ENCODE data around the gene CWH43. TPM values are rescaled to one million over a fixed set of nuclear protein-coding genes. Genes with fewer than 3 reads are reported as not detected.

CWH43 gene
- total and polyA plus RNA-seq, 9 of the 15 experiments (the other 6 are each of a cell fraction or from before 2014, with no cell fraction given) = not detected

DNA sequence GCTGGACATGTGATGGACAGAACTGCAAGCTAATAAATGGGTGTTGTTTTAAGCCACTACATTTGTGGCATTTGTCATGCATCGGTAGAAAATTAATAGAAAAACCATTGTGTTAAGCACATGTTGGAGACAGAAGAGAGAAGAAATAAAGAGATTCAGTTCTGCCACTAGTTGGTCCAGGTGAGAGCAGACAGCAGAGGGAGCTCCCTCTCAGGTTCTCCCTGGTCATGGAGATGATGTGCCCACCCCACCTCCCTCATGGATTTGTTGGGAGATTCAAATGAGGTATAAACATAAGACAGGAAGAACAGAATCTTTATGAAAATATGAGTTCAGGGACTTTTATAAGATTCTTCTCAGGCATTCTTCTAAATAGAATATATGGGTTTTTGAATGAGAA, 42.7 kb upstream of the CWH43 start:
- no peak for TF ChIP-seq RNF2 (IDR thresholded peaks at IDR 0.05)
- TF ChIP-seq CTCF (IDR thresholded peaks at IDR 0.05 in 2 of 3, conservative IDR thresholded peaks at IDR 0.05 in 1 of 3; ENCODE audit: insufficient read depth in 2 of 3, low read depth in 1 of 3, low read length in 3 of 3) = peak; percentile 42 to 68 (median 47); a peak in 5 of 6 replicates
- no peak for TF ChIP-seq ZNF140 (CRISPR knock-in tag; IDR thresholded peaks at IDR 0.05)
- TF ChIP-seq MEF2A (IDR thresholded peaks at IDR 0.05; ENCODE audit: control insufficient read depth, low read depth, low read length) = no peak
- peak in 1 of 2 experiments; percentile 24; a peak in 1 of 4 replicates for TF ChIP-seq RAD21 (CRISPR knock-in tag; conservative IDR thresholded peaks at IDR 0.05 in 1 of 2, IDR thresholded peaks at IDR 0.05 in 1 of 2)
- no peak for TF ChIP-seq MECOM (CRISPR knock-in tag; IDR thresholded peaks at IDR 0.05)
- ChIA-PET CTCF (ENCODE audit: low intra/inter-chr PET ratio) (no interaction called here), POLR2A (interaction anchor here (0.6 to 0.7 kb wide), 4 partner anchors 17 to 675 kb away, joined by 3 to 4 read pairs (median 3); no protein-coding TSS in a partner anchor)
- Histone ChIP-seq H3K9me3 (replicated peaks; ENCODE audit: control insufficient read depth, insufficient read depth, low read depth, low read length) (no peaks in the 10 kb centered on the region), H3K4me2 (ENCODE audit: insufficient read depth, low read length) (no peak overlapping the region), H3K79me2 (ENCODE audit: control insufficient read depth, insufficient read depth, low read length) (no peaks in the 10 kb centered on the region), H2AFZ (ENCODE audit: low read depth, low read length) (no peak overlapping the region), H3K27me3 (ENCODE audit: control insufficient read depth in 2 of 2, insufficient read depth in 2 of 2, low read length in 2 of 2) (peaks cover 0 to 4% of the 10 kb centered on the region in 2 experiments; a peak in 1 of 5 replicates), H3K36me3 (ENCODE audit: control insufficient read depth, insufficient read depth, low read length) (no peaks in the 10 kb centered on the region), H3K9me1 (ENCODE audit: control insufficient read depth, insufficient read depth, low read length) (no peaks in the 10 kb centered on the region), H3K4me3 (no peak overlapping the region), H3K4me1 (replicated peaks in 1 of 2; ENCODE audit: control insufficient read depth in 2 of 2, insufficient read depth in 2 of 2, low read length in 2 of 2) (no peaks in the 10 kb centered on the region; a peak in 2 of 5 replicates), H3K27ac (ENCODE audit: extremely low read depth, low read depth, low read length) (no peak overlapping the region), H3K9ac (ENCODE audit: insufficient read depth in 1 of 2, low read depth in 2 of 2, low read length in 2 of 2) (no peak overlapping the region), H4K20me1 (replicated peaks; ENCODE audit: control insufficient read depth, insufficient read depth, low read length) (no peaks in the 10 kb centered on the region)
- ATAC-seq = peak; percentile 67
- 13% methylated on average over 1 of the region's 1 CpG for WGBS (ENCODE audit: insufficient coverage, low coverage, missing lambda C conversion rate)
- peak; percentile 67 for FAIRE-seq
- BruUV-seq (replicated peaks) = no TSS peak
- in situ Hi-C loops (cut with MboI) (no loop called here), intact Hi-C loops (cut with micrococcal nuclease) (no loop called here)
- peak in 2 of 4 experiments; percentile 21 to 35 for DNase-seq (ENCODE audit: extremely low read depth in 1 of 4, low spot score in 3 of 4)
